A549 (cell line): Measurements from ENCODE around the gene DLG2. TPM values are rescaled to one million over a fixed set of nuclear protein-coding genes. Genes with fewer than 3 reads are reported as not detected.

Experiments used
- ATAC-seq, 2 experiments: fragments of 200-7000 bp in 1 of 2; fragments of >200 bp in 1 of 2; cut with Nextera tagmentation in 1 of 2; cut with Tn5 transposase in 1 of 2; 3 replicates each; pipeline versions ENCODE4 v1.8.0 to v1.9.1; 2018 to 2020; ENCODE audit warnings: mild to moderate bottlenecking in 1 of 2, moderate library complexity in 1 of 2
- CTCF ChIA-PET: fragments of 300-600 bp; sonication (Branson Sonifier 250); formaldehyde crosslinking; extraction: SDS; loops from one replicate; lab custom pipeline; 2021; ENCODE audit warnings: antibody characterized with exemption, inconsistent platforms; lab: Yijun Ruan, JAX
- POLR2A ChIA-PET: fragments of 350-600 bp; formaldehyde crosslinking; extraction: SDS; loops from one replicate; lab custom pipeline; 2021; ENCODE audit warnings: antibody characterized with exemption, inconsistent platforms; lab: Yijun Ruan, JAX
- DNase-seq, 2 experiments: peaks; one replicate each; pipeline versions ENCODE4 v3.0.0 to v3.0.0-alpha.2; 2011 to 2016; ENCODE audit warnings: low read depth in 1 of 2, low spot score in 1 of 2
- FAIRE-seq: peaks from 2 replicates; lab custom pipeline; 2011; peaks lifted over from hg19 to GRCh38; lab: Jason Lieb, UNC
- H3K27ac ChIP-seq, 2 experiments: fragments of >200 bp; sonication (Bioruptor Twin); formaldehyde crosslinking; 3 replicates each; pipeline ENCODE4 v1.5.1; 2016 to 2017
- H3K4me1 ChIP-seq: fragments of >200 bp; sonication (Bioruptor Twin); formaldehyde crosslinking; 3 replicates; pipeline ENCODE4 v1.6.1; 2016
- H3K4me2 ChIP-seq: fragments of >200 bp; sonication (Bioruptor Twin); formaldehyde crosslinking; 3 replicates; pipeline ENCODE4 v1.6.1; 2016
- H3K4me3 ChIP-seq: fragments of >200 bp; sonication (Bioruptor Twin); formaldehyde crosslinking; 3 replicates; pipeline ENCODE4 v1.5.1; 2016
- H3K9me3 ChIP-seq: fragments of >200 bp; sonication (Bioruptor Twin); formaldehyde crosslinking; 3 replicates; pipeline ENCODE4 v1.6.1; 2016
- BHLHE40 ChIP-seq: IDR thresholded peaks from 2 replicates; pipeline ENCODE4 v1.6.1; 2012; ENCODE audit warnings: low read depth, low read length, inconsistent platforms
- CBX2 ChIP-seq: fragments of 200-600 bp; sonication (generic); IDR thresholded peaks from 2 replicates; pipeline ENCODE4 v1.6.1; 2016; ENCODE audit warnings: low read depth, mild to moderate bottlenecking, borderline replicate concordance
- CBX8 ChIP-seq: fragments of 200-600 bp; sonication (generic); IDR thresholded peaks from 2 replicates; pipeline ENCODE4 v1.6.1; 2016
- CHD4 ChIP-seq: fragments of 200-600 bp; sonication (generic); IDR thresholded peaks from 2 replicates; pipeline ENCODE4 v1.6.1; 2016; ENCODE audit warnings: antibody characterized with exemption, mild to moderate bottlenecking, borderline replicate concordance
- CTCF ChIP-seq: fragments of >200 bp; sonication (Bioruptor Twin); formaldehyde crosslinking; IDR thresholded peaks from 3 replicates; pipeline ENCODE4 v1.5.1; 2016
- FOXS1 ChIP-seq: fragments of 250-450 bp; sonication (Bioruptor Pico); IDR thresholded peaks from 2 replicates; pipeline ENCODE4 v1.5.0; 2020; ENCODE audit warnings: mild to moderate bottlenecking, moderate library complexity
- GATA3 ChIP-seq: IDR thresholded peaks from 2 replicates; pipeline ENCODE4 v1.6.1; 2012; ENCODE audit warnings: borderline replicate concordance
- HDAC2 ChIP-seq: fragments of 200-600 bp; sonication (generic); IDR thresholded peaks from 2 replicates; pipeline ENCODE4 v1.6.1; 2016
- HES2 ChIP-seq: fragments of >200 bp; sonication (Bioruptor Twin); formaldehyde crosslinking; IDR thresholded peaks from 2 replicates; pipeline ENCODE4 v1.6.1; 2016
- HOXB13 ChIP-seq: fragments of 250-450 bp; sonication (Bioruptor Pico); IDR thresholded peaks from 2 replicates; pipeline ENCODE4 v1.5.0; 2020; ENCODE audit warnings: low read depth, mild to moderate bottlenecking, moderate library complexity
- HOXB5 ChIP-seq: fragments of 250-450 bp; sonication (Bioruptor Pico); IDR thresholded peaks from 2 replicates; pipeline ENCODE4 v1.5.0; 2020; ENCODE audit warnings: mild to moderate bottlenecking, moderate library complexity
- JUNB ChIP-seq: fragments of >200 bp; sonication (Bioruptor Twin); formaldehyde crosslinking; IDR thresholded peaks from 2 replicates; pipeline ENCODE4 v1.6.1; 2016
- MAZ ChIP-seq: fragments of 150-350 bp; IDR thresholded peaks from 2 replicates; pipeline ENCODE4 v1.6.1; 2014; ENCODE audit warnings: antibody characterized with exemption, low read depth, low read length, borderline replicate concordance
- MYC ChIP-seq: IDR thresholded peaks from 2 replicates; pipeline ENCODE4 v1.6.1; 2012; ENCODE audit warnings: mild to moderate bottlenecking, inconsistent platforms, low read length, improper control_type of control experiment, borderline replicate concordance
- NFE2L2 ChIP-seq: fragments of 150-350 bp; conservative IDR thresholded peaks from 2 replicates; pipeline ENCODE4 v1.6.1; 2014; ENCODE audit warnings: low read length
- POLR2AphosphoS2 ChIP-seq: conservative IDR thresholded peaks from 2 replicates; pipeline ENCODE4 v1.6.1; 2012; ENCODE audit warnings: low read length, improper control_type of control experiment, inconsistent platforms
- RAD21 ChIP-seq, 2 experiments: fragments of >200 bp in 1 of 2; sonication (Bioruptor Twin) in 1 of 2; formaldehyde crosslinking in 1 of 2; IDR thresholded peaks in 1 of 2; conservative IDR thresholded peaks in 1 of 2; 2 replicates in 1 of 2; 3 replicates in 1 of 2; pipeline ENCODE4 v1.6.1; 2012 to 2018; ENCODE audit warnings: inconsistent platforms in 1 of 2
- RARB ChIP-seq: fragments of 250-450 bp; sonication (Bioruptor Pico); IDR thresholded peaks from 2 replicates; pipeline ENCODE4 v1.8.0; 2021; ENCODE audit warnings: mild to moderate bottlenecking, moderate library complexity
- RNF2 ChIP-seq: fragments of 200-600 bp; sonication (generic); IDR thresholded peaks from 2 replicates; pipeline ENCODE4 v1.6.1; 2016; ENCODE audit warnings: low read depth, mild to moderate bottlenecking, antibody characterized with exemption, moderate library complexity, borderline replicate concordance
- SMC3 ChIP-seq: fragments of >200 bp; sonication (Bioruptor Twin); formaldehyde crosslinking; IDR thresholded peaks from 3 replicates; pipeline ENCODE4 v1.6.1; 2018; ENCODE audit warnings: inconsistent platforms
- SREBF2 ChIP-seq: fragments of 450-650 bp; IDR thresholded peaks from 2 replicates; pipeline ENCODE4 v1.6.1; 2014; ENCODE audit warnings: mild to moderate bottlenecking, moderate library complexity
- TP53 ChIP-seq: fragments of 250-450 bp; sonication (Bioruptor Pico); IDR thresholded peaks from 2 replicates; pipeline ENCODE4 v1.5.0; 2021; ENCODE audit warnings: mild to moderate bottlenecking, moderate library complexity
- USF2 ChIP-seq: fragments of 450-650 bp; IDR thresholded peaks from 2 replicates; pipeline ENCODE4 v1.6.1; 2014; ENCODE audit warnings: antibody characterized with exemption
- WGBS: methylation state at CpG from one replicate; pipeline ENCODE4 v1.1.6; 2017; ENCODE audit errors: missing lambda C conversion rate; 5-methylcytosine and 5-hydroxymethylcytosine counted together
- polyA plus RNA-seq, 4 experiments: library from polyadenylated mRNA; depleted of rRNA in 3 of 4; stranded (reverse); fragments of >200 nt; fragmentation: RNase III in 1 of 4; extraction: RNeasy Plus Mini Kit Qiagen cat#74134 plus additional on column Dnase treatment in 1 of 4; gene quantifications; 2 replicates in 3 of 4; 3 replicates in 1 of 4; pipeline ENCODE4 v1.2.3, GENCODE V29; 2011 to 2017
- TF ChIP-seq, protein P1 (sequence below): fragments of 250-450 bp; sonication (Bioruptor Pico); IDR thresholded peaks from 2 replicates; pipeline ENCODE4 v1.5.0; 2020; ENCODE audit warnings: low read depth, mild to moderate bottlenecking, moderate library complexity
- TF ChIP-seq, protein P2 (sequence below): IDR thresholded peaks from 2 replicates; pipeline ENCODE4 v1.6.1; 2012
- TF ChIP-seq, protein P3 (sequence below): fragments of >200 bp; sonication (Bioruptor Twin); formaldehyde crosslinking; IDR thresholded peaks from 3 replicates; pipeline ENCODE4 v1.6.1; 2016

The DLG2 gene
- polyA plus RNA-seq, 2 of the 4 experiments (the other 2 are of a cell fraction), result 0.26 to 0.79 TPM

GRCh38 chr11:84089072-84090057 is 1537.8 kb downstream of the DLG2 start:
- Histone ChIP-seq H3K9me3 (no peaks in the 10 kb centered on the region), H3K4me1 (no peaks in the 10 kb centered on the region), H3K4me3 (no peak overlapping the region), H3K27ac (no peak overlapping the region), H3K4me2 (no peak overlapping the region)
- ATAC-seq, result no peak
- ChIA-PET POLR2A (no interaction called here), CTCF (no interaction called here)
- 3% methylated on average over 5 of the region's 5 CpGs for WGBS
- FAIRE-seq, result no peak
- no peak for TF ChIP-seq FOXS1 (CRISPR knock-in tag)
- no peak for TF ChIP-seq CHD4
- TF ChIP-seq HDAC2, result no peak
- TF ChIP-seq BHLHE40, result no peak
- no peak for TF ChIP-seq GATA3
- no peak for DNase-seq

GRCh38 chr11:84071851-84072250 is 1555.3 kb downstream of the DLG2 start:
- Histone ChIP-seq H3K4me3 (no peak overlapping the region), H3K4me1 (no peaks in the 10 kb centered on the region), H3K9me3 (no peaks in the 10 kb centered on the region), H3K27ac (no peak overlapping the region), H3K4me2 (no peak overlapping the region)
- DNase-seq (no peak), ATAC-seq (no peak), FAIRE-seq (no peak)
- POLR2A ChIA-PET, result no interaction called here
- TF ChIP-seq CTCF, result no peak
- no peak for TF ChIP-seq SMC3
- TF ChIP-seq GATA3, result no peak
- no peak for TF ChIP-seq MYC
- TF ChIP-seq USF2, result no peak
- no peak for TF ChIP-seq JUNB
- no peak for TF ChIP-seq MAZ
- no peak for TF ChIP-seq SREBF2
- no peak for TF ChIP-seq TP53
- TF ChIP-seq, all 56 proteins: peak for 0
- 3% methylated on average over 2 of the region's 2 CpGs for WGBS
- CTCF ChIA-PET, result no interaction called here

DNA sequence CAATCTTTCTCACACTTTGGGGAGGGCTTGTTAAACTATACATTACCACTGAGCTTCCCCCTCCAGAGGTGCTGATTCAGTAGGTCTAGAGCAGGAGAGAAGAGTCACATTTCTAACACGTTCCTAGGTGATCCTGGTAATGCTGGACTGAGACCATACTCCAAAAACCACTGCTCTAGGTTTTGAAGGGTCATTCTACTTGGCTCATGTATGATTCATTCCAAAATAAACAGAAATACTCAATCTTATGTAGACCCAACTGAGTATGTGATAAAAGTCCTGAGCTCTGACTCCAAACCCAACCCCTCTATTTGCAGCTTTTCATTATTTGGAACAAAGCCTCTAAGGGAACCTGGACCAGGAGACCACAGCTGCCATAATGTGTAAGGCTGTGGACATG is 1558.1 kb downstream of the DLG2 start:
- TF ChIP-seq CBX8 (no peak), HOXB5 (CRISPR knock-in tag) (no peak), CBX2 (no peak), RAD21 (conservative IDR thresholded peaks at IDR 0.05 in 1 of 2, IDR thresholded peaks at IDR 0.05 in 1 of 2) (no peak), HOXB13 (CRISPR knock-in tag) (no peak), POLR2AphosphoS2 (no peak), MYC (no peak), NFE2L2 (no peak), GATA3 (no peak), JUNB (no peak), RNF2 (no peak), RARB (CRISPR knock-in tag) (no peak), FOXS1 (CRISPR knock-in tag) (no peak), HES2 (no peak)
- TF ChIP-seq, protein P1, sequence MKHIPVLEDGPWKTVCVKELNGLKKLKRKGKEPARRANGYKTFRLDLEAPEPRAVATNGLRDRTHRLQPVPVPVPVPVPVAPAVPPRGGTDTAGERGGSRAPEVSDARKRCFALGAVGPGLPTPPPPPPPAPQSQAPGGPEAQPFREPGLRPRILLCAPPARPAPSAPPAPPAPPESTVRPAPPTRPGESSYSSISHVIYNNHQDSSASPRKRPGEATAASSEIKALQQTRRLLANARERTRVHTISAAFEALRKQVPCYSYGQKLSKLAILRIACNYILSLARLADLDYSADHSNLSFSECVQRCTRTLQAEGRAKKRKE (CRISPR knock-in tag), result no peak
- TF ChIP-seq, protein P2, sequence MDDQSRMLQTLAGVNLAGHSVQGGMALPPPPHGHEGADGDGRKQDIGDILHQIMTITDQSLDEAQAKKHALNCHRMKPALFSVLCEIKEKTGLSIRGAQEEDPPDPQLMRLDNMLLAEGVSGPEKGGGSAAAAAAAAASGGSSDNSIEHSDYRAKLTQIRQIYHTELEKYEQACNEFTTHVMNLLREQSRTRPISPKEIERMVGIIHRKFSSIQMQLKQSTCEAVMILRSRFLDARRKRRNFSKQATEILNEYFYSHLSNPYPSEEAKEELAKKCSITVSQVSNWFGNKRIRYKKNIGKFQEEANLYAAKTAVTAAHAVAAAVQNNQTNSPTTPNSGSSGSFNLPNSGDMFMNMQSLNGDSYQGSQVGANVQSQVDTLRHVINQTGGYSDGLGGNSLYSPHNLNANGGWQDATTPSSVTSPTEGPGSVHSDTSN, result no peak
- TF ChIP-seq, protein P3, sequence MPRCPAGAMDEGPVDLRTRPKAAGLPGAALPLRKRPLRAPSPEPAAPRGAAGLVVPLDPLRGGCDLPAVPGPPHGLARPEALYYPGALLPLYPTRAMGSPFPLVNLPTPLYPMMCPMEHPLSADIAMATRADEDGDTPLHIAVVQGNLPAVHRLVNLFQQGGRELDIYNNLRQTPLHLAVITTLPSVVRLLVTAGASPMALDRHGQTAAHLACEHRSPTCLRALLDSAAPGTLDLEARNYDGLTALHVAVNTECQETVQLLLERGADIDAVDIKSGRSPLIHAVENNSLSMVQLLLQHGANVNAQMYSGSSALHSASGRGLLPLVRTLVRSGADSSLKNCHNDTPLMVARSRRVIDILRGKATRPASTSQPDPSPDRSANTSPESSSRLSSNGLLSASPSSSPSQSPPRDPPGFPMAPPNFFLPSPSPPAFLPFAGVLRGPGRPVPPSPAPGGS, result no peak
- TF ChIP-seq, all 56 proteins: peak for 0
- Histone ChIP-seq H3K27ac (no peak overlapping the region), H3K9me3 (no peaks in the 10 kb centered on the region), H3K4me2 (no peak overlapping the region), H3K4me1 (no peaks in the 10 kb centered on the region), H3K4me3 (no peak overlapping the region)
- POLR2A ChIA-PET, result no interaction called here
- CTCF ChIA-PET, result no interaction called here
- WGBS, result 0% methylated on average over 1 of the region's 1 CpG
- FAIRE-seq (no peak), DNase-seq (no peak), ATAC-seq (no peak)
